Gastrocnemius medialis (tissue), 4 donors: Measurements from ENCODE around the gene RPS5. TPM values are rescaled to one million over a fixed set of nuclear protein-coding genes. Genes with fewer than 3 reads are reported as not detected.

ENCODE experiments used
- ATAC-seq, 2 donors: fragments of 150-250 bp; one replicate each; pipeline ENCODE4 v1.9.1; 2016
- DNase-seq, 2 donors: peaks; one replicate each; pipeline ENCODE4 v3.0.0-alpha.2; 2019
- H3K27ac ChIP-seq, 4 donors: fragments of 200-600 bp; sonication (generic); 1 replicate in 1 of 4; 2 replicates in 3 of 4; pipeline ENCODE4 v1.5.1; 2016 to 2018; ENCODE audit warnings: mild to moderate bottlenecking in 2 of 4, moderate library complexity in 1 of 4
- H3K27me3 ChIP-seq, 3 donors: fragments of 200-600 bp; sonication (generic) in 2 of 3; 1 replicate in 1 of 3; 2 replicates in 2 of 3; pipeline versions ENCODE4 v1.5.1 to v1.6.0; 2016 to 2019; ENCODE audit warnings: mild to moderate bottlenecking in 1 of 3, moderate library complexity in 1 of 3
- H3K36me3 ChIP-seq, 2 donors: fragments of 200-600 bp; sonication (generic) in 1 of 2; one replicate each; pipeline ENCODE4 v1.5.1; 2017 to 2018
- H3K4me1 ChIP-seq, 2 donors: fragments of 200-600 bp; sonication (generic) in 1 of 2; one replicate each; pipeline ENCODE4 v1.5.1; 2016 to 2017; ENCODE audit warnings: mild to moderate bottlenecking in 2 of 2
- H3K4me3 ChIP-seq, 4 donors: fragments of 200-600 bp; sonication (generic) in 3 of 4; 1 replicate in 1 of 4; 2 replicates in 3 of 4; pipeline ENCODE4 v1.5.1; 2016 to 2019; ENCODE audit warnings: mild to moderate bottlenecking in 2 of 4
- H3K9me3 ChIP-seq, 3 donors: fragments of 200-600 bp; sonication (generic) in 2 of 3; 1 replicate in 1 of 3; 2 replicates in 2 of 3; pipeline ENCODE4 v1.5.1; 2016 to 2019
- POLR2A ChIP-seq, 2 donors: fragments of 450-650 bp; IDR thresholded peaks; one replicate each; pipeline ENCODE4 v1.6.1; 2017; ENCODE audit warnings: antibody characterized with exemption in 2 of 2, mild to moderate bottlenecking in 2 of 2, moderate library complexity in 2 of 2
- in situ Hi-C, 4 donors: fragments of 200-750 bp; cut with MboI; loops; one replicate each; pipeline versions ENCODE4 v1.15.0 to v1.8.0; 2017; ENCODE audit warnings: low sequenced_read_pairs in 4 of 4
- intact Hi-C: fragments of 100-400 bp; cut with DNase I; formaldehyde crosslinking; loops from one replicate; pipeline ENCODE4 v1.15.1; 2023; ENCODE audit warnings: low total_unique reads
- total RNA-seq, 4 donors: library from RNA; depleted of rRNA; stranded (reverse); fragments of >200 nt; gene quantifications; one replicate each; pipeline versions ENCODE4 v1.1.0 to v1.2.3, GENCODE V29; 2016
- TF ChIP-seq, protein P1 (sequence below), 5 experiments: fragments of 450-650 bp in 3 of 5; fragments of 200-600 bp in 2 of 5; sonication (generic) in 2 of 5; IDR thresholded peaks in 4 of 5; conservative IDR thresholded peaks in 1 of 5; 1 replicate in 4 of 5; 2 replicates in 1 of 5; pipeline ENCODE4 v1.5.1; 2016 to 2019; ENCODE audit warnings: antibody characterized with exemption in 5 of 5, mild to moderate bottlenecking in 3 of 5, moderate library complexity in 3 of 5

Gene RPS5
- total RNA-seq, 4 donors from 2014 or later, result 1,345 to 1,665 (median 1,438) TPM

DNA sequence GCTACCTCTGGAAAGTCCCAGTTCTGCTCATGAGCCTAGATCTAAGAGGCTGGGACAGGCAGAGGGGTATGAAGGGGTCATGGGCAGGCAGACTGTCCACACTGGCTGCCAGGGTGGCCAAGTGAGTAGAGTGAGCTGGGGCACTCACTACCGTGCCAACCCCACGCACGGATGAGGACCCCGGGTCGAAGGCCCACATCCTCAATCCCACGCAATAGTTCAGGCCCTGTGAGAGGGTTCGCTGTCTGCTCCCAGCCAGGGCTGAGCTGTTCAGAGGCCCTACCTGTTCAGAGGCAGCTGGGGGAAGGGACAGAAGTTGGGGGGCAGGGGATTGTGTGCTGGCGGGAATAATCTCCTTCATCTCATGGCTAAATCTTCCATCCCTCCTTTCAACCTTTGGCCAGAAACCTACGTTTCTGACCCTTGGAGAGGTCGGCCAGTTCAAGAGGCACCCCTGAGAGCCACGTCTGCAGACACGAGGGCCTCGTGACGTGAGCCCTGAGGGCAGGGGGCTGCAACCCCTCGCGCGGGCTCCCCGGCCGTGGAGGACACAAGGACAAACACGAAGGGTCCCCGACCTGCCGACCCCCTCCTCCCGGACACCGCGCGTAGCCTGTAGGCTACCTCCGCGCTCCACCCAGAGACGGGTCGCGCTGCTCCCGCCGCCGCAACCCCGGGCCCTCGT is 1.0 kb upstream of the RPS5 start:
- intact Hi-C loops, result loop anchor here (2.0 to 5.0 kb wide), 2 partner anchors 55 to 81 kb away; partner anchors contain the start of genes ZNF132 and ZNF324
- Histone ChIP-seq H3K4me1 (peaks cover 36 to 40% of the 10 kb centered on the region in 2 donors), H3K27me3 (no peaks in the 10 kb centered on the region), H3K27ac (peak overlapping the region; percentile 95 to 100 (median 99)), H3K9me3 (no peaks in the 10 kb centered on the region), H3K36me3 (peaks cover 0 to 28% of the 10 kb centered on the region in 2 donors), H3K4me3 (peak overlapping the region; percentile 75 to 89 (median 78))
- no peak for TF ChIP-seq POLR2A (IDR thresholded peaks at IDR 0.05)
- TF ChIP-seq, protein P1, sequence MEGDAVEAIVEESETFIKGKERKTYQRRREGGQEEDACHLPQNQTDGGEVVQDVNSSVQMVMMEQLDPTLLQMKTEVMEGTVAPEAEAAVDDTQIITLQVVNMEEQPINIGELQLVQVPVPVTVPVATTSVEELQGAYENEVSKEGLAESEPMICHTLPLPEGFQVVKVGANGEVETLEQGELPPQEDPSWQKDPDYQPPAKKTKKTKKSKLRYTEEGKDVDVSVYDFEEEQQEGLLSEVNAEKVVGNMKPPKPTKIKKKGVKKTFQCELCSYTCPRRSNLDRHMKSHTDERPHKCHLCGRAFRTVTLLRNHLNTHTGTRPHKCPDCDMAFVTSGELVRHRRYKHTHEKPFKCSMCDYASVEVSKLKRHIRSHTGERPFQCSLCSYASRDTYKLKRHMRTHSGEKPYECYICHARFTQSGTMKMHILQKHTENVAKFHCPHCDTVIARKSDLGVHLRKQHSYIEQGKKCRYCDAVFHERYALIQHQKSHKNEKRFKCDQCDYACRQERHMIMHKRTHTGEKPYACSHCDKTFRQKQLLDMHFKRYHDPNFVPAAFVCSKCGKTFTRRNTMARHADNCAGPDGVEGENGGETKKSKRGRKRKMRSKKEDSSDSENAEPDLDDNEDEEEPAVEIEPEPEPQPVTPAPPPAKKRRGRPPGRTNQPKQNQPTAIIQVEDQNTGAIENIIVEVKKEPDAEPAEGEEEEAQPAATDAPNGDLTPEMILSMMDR (IDR thresholded peaks at IDR 0.05 in 4 of 5, conservative IDR thresholded peaks at IDR 0.05 in 1 of 5), result no peak
- ATAC-seq (peak; percentile 6 to 15), DNase-seq (no peak)
- in situ Hi-C loops, result no loop called here

DNA sequence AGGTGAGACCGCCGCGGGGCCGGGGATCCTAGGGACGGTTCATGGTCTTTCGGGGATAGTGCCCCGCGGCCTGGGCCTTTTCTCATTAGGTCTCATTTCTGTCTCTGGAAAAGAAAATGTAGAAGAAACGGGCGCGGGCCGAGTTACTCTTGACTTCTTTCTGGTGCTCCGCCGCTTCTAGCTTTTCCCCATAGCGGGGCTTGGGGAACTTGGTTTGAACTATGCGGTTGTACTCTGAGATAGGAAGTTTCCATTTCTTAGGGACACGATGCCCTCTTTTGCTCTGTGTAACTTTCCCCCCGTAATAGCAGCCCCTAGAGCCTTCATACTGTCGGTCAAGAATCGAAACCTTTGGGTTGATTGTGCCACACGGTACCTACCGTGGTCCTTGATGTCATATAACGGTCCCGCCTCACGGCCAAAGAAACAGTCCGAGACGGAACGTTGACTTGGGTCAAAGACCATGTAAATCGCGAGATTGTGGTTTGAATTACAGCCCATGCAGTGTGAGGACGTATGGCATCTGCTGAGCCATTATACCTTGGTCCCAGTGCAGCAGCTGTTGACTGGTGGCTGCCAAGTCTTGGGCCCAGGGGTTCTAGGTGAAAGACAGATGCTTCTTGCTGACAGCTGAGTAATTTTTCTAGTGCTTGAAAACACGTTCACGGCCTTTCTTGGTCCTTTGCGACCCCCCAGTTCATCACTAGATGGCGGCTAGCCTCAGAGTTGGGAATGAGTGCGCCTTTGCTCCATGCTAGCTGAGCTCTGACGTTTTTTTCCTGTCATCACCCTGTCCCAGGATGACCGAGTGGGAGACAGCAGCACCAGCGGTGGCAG is 487 bp downstream of the RPS5 start:
- no peak for ATAC-seq
- Histone ChIP-seq H3K4me3 (peak overlapping the region; percentile 75 to 89 (median 78)), H3K27ac (peak overlapping the region; percentile 95 to 100 (median 99)), H3K9me3 (no peaks in the 10 kb centered on the region), H3K4me1 (peaks cover 28 to 30% of the 10 kb centered on the region in 2 donors), H3K27me3 (no peaks in the 10 kb centered on the region), H3K36me3 (peaks cover 0 to 41% of the 10 kb centered on the region in 2 donors)
- DNase-seq, result no peak
- no peak for TF ChIP-seq POLR2A (IDR thresholded peaks at IDR 0.05)
- TF ChIP-seq, protein P1 (IDR thresholded peaks at IDR 0.05 in 4 of 5, conservative IDR thresholded peaks at IDR 0.05 in 1 of 5), result no peak
- intact Hi-C loops, result loop anchor here (1.0 to 5.0 kb wide), 6 partner anchors 14 to 82 kb away; partner anchors contain the start of genes ERVK3-1, ZNF132, ZNF324 and ZNF497
- in situ Hi-C loops, result no loop called here

DNA sequence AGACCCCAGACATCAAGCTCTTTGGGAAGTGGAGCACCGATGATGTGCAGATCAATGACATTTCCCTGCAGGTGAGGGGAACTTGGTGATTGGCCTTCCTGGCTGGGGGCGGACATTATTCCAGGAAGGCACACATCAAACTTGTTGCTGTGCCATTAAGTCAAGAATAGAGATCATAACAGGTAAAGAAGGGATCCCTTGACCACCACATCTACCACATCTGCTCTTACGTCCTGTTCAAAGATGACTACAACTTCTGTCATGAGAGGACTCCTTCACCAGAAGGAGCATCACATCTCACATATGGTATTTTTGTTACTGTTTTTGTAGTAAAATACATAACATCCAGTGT is 1.1 kb downstream of the RPS5 start:
- intact Hi-C loops, result loop anchor here (1.0 to 5.0 kb wide), 2 partner anchors 79 to 83 kb away; partner anchors contain the start of genes ERVK3-1 and ZNF324

DNA sequence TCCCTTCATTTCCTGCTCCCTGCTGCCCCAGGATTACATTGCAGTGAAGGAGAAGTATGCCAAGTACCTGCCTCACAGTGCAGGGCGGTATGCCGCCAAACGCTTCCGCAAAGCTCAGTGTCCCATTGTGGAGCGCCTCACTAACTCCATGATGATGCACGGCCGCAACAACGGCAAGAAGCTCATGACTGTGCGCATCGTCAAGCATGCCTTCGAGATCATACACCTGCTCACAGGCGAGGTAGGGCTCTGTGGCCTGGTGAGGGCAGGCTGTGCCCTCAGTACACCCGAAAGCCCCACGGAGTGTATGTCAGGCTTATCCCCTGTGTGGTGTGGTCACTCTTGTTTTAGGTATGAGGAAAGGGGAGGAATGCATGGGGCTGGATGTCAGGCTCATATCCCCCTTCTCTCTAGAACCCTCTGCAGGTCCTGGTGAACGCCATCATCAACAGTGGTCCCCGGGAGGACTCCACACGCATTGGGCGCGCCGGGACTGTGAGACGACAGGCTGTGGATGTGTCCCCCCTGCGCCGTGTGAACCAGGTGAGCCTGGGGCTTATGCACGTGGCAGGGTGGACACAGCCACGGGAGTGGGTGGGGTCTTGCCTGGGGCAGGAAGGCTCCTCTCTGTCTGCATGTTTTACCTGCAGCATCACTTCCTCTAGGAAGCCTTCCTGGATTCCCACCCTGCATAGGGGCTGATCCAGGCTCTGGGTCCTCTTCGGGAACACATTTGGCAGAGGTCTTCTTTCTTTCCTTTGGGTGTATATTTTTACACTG is 6.1 kb downstream of the RPS5 start:
- intact Hi-C loops, result no loop called here
- peaks cover 0 to 63% of the 10 kb centered on the region in 2 donors for H3K36me3 ChIP-seq
- ATAC-seq, result no peak

More for the DNA sequence above, 1.1 kb downstream of the RPS5 start:
- Histone ChIP-seq H3K4me3 (peak overlapping the region; percentile 75 to 89 (median 78)), H3K27me3 (no peaks in the 10 kb centered on the region), H3K9me3 (no peaks in the 10 kb centered on the region), H3K4me1 (peaks cover 28 to 30% of the 10 kb centered on the region in 2 donors), H3K27ac (peak overlapping the region in 3 of 4 donors; percentile 95 to 99 (median 99)), H3K36me3 (peaks cover 0 to 47% of the 10 kb centered on the region in 2 donors)
- in situ Hi-C loops, result no loop called here
- no peak for TF ChIP-seq POLR2A (IDR thresholded peaks at IDR 0.05)
- TF ChIP-seq, protein P1 (IDR thresholded peaks at IDR 0.05 in 4 of 5, conservative IDR thresholded peaks at IDR 0.05 in 1 of 5), result no peak
- ATAC-seq (no peak), DNase-seq (no peak)

More for the DNA sequence above, 6.1 kb downstream of the RPS5 start:
- no peaks in the 10 kb centered on the region for H3K9me3 ChIP-seq
- TF ChIP-seq POLR2A (IDR thresholded peaks at IDR 0.05), result no peak
- TF ChIP-seq, protein P1 (IDR thresholded peaks at IDR 0.05 in 4 of 5, conservative IDR thresholded peaks at IDR 0.05 in 1 of 5), result no peak
- no peak for DNase-seq
- in situ Hi-C loops, result no loop called here
- peaks cover 5 to 8% of the 10 kb centered on the region in 2 donors for H3K4me1 ChIP-seq
- H3K4me3 ChIP-seq, result no peak overlapping the region
- peaks cover 18 to 23% (median 19%) of the 10 kb centered on the region in 3 donors for H3K27me3 ChIP-seq
- no peak overlapping the region for H3K27ac ChIP-seq
